ENCODE results near the gene CLEC18B.
"Not testable (repeated sequence)": the region's sequence is repeated elsewhere in the genome, so short reads cannot be mapped to it uniquely, and the experiment has no call there.

CLEC18B gene

DNA sequence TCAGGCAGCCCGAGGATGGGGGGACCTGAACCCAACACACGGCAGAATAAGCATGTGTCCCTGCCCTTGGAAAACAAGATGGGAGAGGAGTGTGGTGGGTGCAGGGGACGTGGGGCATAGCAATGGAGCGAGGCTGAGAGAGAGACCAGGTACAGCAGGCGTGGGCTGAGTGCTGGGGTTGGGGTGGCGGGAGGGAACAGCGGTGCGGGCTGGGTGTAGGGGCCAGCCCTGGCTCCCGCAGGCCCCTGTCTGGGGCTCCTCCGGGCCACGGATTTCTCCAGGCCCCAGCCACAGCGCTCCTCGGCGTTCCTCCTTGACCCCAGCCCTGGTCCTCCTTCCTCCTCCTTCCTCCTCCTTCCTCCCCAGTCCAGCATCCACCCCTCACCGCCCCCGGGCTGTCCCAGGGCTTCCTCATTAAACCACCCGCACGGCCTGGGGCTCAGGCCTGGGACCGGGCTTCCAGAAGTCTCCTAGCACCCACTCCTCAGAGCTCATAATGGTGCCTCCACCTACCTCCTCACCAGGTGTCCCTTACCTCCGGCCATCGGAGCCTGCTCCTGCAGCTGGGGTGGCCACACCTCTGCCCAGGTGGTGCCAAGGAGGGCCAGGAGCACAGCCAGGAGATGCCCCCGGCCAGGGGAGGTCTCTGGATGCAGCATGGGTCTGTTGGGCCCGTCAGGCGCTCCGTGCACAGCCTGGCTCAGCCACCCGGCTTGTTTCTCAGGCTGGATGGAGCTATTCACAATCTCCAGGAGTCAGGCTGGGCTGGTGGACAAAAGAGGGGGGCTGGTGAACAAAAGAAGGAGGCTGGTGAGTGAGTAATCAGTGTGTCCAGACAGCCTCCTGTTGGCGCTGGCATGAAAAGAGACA, at the start of gene CLEC18B:
CLEC18B (minus strand) TSS at position 867 of the 870 bp plus-strand sequence; CDS start at position 659, 208 bp downstream.
- DNase-seq = not testable (repeated sequence)

DNA sequence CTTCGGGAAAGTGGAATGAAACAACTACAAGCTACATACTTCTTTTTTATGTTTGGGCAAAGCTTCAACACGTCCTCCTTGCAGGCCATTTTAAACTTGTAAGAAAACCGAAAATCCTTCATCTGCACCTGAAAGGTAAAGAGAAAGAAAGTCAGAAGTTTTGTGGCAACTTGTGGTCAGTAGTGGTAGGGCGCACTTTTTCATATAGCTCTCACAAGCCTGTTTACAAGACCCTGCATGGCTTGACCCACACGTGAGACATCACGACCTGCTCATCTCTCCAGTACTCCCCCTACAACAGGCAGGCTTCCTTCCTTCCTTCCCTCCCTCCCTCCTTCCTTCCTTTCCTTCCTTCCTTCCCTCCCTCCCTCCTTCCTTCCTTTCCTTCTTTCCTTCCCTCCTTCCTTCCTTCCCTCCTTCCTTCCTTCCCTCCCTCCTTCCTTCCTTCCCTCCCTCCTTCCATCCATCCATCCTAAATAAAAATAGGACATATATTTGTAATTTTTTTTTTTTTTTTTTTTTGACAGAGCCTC, 48.7 kb upstream of the CLEC18B start:
- no peak for DNase-seq

DNA sequence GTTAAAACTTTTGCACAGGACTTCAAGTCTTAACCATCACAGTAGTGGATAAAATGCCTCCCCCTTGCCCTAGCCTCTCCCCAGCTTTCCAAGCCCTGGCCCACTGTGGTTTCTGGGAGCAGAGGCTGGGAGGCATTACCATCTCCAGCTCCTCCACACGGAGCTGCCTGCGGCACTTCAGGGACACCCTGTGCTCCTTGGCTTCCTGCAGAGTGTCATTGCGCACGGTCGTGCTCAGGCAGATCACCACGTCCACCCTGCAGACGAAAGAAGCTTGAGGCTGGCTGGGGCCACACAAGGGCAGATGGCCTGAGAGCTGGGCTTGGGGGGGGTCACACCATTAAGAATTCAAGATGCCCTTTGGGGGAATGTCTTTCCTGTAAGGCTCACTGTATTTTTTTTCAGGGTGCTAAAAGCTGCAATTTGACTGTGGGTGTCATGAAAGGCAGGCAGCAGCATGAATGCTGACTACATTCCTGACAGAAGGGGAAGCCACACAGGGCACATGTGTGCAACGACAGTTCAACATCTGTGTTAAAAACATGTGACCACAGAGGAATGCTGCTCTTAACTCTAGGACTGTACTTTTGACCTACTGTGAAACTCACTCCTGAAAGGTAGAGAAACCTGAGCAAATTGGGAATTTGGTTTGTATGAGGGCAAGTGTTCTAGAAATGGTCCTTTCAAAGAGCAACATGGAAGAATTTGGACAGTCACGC, 47.7 kb upstream of the CLEC18B start:
- DNase-seq = no peak

DNA sequence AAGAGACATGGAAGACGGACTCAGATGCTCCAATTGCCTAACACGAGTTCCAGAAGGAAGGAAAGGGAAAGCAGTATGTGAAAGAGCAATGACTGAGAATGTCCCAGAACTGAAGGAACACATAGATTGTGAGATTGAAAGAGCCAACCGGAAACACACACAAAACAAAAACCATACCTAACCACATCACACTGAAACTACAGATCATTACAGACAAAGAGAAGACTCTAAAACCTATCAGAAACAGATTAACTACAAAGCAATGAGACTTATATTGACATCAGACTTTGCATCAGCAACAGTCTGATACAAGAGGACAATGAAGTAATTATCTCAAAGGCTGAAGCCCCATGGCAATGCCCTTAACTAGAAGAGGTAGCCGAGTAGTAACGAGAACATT, 45.6 kb upstream of the CLEC18B start:
- no peak for DNase-seq

DNA sequence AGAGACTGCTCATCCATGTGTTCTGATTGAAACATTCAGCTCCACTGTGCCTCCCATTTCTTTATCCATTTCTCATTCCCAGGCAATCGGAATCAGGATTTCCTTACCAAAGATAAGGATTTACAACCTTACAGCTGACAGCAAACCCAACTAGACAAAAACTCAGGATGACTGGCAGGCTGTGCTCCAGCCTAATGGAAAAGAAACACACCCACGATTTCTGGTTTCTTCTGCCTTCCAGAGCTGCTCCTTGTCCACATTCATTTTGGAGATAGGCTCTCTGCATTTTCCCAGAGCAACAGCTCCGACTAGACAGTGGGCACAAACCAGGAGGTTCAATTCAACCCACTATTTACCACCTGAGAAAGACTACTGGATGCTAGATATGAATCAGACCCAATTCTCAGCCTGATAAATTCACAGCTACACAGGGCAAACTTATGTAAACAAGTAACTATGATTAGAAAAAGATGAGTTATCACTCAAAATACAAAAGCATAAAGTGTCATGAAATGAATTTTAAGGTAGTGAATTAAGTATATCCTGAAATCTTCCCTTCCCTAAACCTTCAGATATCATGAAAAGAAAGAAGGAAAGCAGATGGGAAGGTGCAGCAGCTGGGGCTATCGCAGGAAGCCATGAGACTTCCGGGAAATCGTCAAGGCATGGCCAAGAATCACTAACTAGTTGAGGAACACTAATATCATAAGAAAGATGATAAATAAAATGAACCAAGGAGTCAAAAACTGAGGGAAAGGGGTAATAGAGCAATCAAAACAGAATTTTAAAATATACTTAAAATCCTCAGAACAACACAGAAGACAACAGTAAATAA, 44.8 kb upstream of the CLEC18B start:
- no peak for DNase-seq

DNA sequence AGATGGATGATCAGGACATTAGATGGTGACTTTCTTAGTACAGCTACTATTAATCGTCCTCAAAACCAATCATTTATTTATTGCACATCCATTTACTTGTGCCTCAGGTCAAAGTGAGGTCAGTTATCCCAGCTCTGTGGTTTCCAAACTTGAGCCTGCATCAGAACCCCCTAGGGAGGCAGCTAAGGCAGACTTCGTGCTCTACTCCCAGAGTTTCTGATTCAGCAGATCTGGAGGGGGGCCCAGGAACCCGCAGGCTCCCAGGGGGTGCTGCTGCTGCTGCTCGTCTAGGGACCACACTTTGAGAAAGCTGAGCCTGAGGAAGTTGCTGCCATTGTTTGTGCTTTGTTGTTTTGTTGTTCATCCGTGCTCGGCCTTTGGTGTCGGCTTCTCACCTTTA, 44.0 kb upstream of the CLEC18B start:
- no peak for DNase-seq

DNA sequence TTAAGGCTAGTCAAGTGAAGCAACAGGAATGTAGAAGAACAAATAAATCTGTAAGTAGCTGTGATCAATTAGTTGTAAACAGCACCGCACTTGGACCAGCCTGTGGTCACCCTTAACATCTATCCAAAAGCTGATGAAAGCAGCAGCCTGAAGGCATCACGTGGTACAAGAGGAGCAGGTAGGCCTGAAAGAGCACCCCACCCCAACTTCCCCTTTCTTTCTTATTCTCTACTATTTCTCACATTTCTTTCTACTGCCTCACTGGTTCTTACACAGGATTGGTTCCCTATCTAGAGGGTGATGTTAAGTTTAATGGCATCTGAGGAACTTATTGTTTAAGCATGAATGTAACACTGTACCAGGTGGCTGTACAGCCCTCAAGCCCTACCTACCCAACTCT, 42.6 kb upstream of the CLEC18B start:
- DNase-seq = no peak

DNA sequence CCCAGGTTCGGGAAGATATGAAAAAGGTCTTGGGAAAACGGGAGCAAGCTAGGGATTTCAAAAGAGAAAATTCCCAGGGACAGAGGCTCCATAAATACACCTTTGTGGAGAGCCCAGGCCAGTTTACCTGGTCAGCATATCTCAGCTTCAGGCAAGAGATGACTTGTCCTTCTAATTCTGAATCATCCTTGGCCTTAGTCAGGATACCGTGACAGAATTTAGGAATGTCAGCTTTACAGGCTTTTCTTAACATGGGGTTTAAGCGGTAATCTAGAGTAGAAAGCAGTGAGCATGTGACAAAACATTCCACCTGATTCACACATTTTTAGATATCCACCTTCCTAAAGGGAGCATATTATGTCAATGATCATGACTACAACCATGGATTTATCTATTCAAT, 41.1 kb upstream of the CLEC18B start:
- no peak for DNase-seq

DNA sequence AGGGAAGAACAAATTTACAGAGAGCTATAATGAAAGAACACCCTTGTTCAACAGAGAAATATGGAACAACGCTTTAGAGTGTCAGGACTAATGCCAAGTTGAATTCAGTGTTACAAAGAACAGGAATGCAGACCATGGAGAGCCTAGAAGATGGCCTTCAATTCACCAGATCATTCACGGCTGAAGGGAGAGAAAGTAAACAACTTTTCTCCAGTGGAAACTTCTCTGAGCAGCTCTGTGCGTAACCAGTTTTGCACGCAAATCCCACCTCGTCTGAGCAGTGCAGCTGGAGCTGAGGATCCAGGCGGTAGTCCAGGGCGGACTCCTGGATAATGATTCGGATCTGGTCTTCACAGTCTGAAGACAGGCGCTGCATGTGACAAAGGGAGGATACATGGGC, 40.5 kb upstream of the CLEC18B start:
- no peak for DNase-seq

DNA sequence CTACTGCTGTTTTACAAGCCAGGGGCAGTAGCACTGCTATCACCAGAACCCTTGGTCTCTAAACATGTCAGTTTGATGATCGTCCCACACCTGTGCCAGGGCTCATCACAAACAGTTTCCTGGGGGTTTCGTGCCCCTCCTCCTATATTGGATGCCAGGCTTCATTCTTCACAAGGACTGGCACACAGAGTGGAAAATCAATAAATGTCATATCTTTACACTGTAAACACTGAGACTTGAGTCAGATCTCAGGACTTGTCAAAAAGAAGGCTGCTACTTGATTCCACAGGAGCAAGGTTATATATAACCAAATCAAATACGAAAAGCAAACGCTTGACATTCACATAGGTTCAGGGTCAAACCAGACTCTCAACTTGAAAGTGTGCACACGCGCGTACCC, 39.3 kb upstream of the CLEC18B start:
- no peak for DNase-seq

DNA sequence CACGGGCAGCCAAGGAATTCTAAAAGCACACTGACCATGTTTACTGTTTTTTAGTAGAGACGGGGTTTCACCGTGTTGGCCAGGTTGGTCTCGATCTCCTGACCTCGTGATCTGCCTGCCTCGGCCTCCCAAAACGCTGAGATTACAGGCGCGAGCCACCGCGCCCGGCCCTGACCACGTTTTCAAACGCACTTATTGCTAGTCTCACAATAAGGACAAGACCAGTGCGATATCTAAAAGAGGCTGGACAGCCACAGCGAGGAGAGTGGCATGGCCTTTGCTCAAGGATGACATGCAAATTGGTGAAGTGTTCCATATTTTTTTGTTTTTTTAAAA, 35.0 kb upstream of the CLEC18B start:
- DNase-seq = no peak

DNA sequence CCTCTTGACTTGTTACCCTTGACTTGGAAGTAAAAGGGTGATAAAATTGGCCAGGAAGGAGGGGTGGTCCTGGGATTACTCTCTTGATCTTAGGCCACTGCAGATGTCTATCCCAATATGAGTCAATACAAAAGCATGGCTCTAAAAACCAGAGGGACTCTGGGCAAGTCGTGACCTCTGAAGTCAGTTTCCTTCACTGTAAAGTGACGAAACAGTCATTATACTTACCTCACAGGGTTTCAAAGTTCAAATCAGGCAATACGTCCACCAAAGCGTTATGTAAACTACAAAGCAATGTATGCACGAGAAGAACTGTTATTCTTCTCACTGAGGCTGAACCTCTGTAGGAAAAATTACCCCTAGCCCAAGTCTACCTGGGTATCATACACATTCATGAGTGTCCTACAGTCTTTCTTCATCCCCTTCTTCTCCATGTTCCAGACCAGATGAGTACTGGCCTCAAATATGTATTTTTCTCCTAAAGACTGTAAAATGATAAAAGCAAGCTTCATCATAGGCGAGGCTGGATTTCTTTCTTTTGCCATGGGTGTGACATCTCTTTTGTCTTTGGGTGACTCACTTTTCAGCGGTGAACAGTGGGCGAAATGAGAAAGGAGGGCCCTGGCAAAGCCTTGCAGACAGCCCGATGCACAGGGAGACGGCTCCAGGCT, 34.5 kb upstream of the CLEC18B start:
- DNase-seq = no peak

DNA sequence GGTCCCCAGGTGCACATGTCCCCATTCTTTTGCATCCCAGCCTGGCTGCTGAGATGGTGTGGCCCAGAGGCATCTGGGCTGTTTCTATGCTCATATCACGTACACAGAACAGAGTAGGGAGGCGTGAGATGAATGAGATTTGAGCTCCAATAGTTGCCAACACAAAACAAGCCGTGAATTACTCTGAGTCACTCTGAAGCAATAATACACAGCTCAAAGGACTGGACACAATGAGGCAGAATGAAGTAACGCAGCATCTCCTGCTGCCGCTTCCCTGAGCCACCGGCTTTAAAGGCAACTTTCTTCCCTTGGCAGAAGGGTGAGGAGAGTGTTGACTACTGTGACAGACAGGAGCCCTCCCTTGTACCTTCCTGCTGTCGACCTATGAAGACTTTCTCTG, 33.9 kb upstream of the CLEC18B start:
- DNase-seq = no peak

DNA sequence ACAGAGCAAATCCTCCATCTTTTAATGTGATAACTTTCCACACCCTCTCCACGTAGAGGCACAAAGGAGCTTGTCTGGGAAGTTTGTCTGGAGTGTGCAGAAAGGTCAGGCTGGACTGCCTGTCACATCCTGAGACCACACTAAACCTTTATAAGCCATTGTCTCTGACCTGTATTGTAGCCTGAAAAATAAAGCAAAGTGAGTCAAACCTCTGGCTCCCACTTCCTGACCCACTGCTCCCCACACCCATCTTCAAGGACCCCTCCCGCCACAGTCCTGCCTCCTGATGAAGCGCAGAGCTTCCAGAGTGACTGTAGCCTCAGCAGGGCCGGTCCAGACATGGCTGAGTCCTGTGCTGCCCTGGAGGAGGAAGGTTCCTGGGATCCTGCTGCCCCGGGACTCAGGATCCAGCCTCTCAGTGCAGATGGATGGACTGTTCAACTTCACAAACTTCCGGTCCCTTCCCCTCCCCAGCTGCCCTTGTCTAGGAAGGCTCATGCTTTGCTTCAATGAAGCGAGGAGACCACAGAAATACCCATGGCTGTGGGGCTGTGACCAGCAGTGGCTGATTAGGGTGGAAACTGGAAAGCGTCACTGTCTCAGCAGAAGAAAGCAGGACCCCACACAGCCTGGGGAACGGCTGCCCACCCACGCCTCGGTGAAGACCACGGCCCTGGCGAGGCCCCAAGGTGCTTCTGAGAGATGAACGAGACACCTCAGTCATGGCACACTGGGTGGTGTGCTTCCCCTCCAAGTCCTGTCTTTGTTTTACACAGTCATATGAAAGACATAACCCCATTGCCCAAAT, 30.9 kb upstream of the CLEC18B start:
- DNase-seq = no peak

DNA sequence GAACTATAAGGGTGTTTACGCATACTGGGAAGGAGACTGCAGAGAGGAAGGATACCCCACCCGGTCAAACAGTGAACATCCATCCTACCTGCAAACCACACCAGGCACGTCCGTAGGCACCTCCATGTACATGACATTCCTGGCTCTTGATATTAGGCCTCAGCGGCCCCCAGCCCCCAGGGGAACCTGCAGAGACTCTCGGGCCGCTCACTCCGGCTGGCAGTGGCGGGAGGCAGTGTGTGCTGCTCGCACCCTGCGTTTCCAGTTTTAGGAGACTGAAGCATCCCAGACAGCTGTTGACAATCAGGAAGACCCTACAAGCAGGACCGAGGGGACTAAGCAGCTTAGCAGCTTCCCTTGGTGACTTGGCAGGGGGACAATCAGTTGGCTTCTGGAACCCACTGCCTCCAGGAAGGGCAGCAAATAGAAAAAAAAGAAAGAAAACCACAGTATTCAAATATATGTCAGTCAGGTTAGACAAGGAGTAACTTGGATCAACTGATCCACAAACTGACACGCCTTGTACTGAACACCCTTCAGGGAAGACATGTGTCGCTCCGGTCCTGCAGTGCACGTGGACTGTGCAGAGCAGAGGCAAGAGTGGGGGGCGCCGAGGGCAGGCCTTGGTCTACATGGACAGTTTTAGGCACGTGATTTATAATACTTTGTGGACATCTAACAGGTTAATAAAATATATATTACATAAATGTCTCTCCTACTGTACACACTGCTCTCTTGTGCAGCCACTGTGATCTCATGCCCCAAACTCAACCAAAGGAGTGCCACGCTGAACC, 29.9 kb upstream of the CLEC18B start:
- no peak for DNase-seq

DNA sequence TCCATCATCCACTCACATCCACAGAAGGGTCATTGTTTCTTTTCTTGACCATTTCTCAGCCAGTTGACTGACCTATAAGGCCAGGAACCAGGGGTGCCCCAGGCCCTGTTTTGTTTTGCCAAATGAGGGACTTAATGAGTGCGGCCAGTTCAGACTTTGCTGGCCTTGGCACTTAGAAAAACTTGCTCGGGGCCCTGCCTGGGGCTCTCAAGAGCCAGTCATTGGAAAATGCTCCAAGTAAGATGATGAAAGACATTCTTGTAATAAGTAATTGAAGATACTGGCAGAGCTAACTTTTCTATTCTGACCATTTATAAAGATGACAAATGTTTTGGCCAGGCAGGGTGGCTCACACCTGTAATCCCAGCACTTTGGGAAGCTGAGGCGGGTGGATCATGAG, 29.0 kb upstream of the CLEC18B start:
- no peak for DNase-seq

DNA sequence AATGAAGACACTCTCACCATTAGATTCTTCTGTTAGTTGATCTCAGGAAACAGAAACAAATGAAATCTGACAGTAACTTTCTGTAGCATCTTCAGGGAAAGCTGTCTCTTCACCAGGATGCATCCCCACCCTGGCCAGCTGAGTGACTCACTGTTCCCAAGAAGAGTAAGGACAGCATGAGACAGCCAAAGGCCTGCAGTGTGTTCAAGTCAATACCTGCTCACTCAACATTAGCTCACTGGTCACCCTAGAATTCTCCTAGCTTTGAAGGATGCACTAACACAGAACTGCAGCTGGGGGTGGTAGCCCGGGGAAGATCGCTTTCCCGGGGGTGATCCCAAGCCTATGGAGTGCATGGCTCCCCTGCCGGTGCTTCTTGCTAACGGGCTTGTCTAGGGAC, 28.2 kb upstream of the CLEC18B start:
- no peak for DNase-seq

DNA sequence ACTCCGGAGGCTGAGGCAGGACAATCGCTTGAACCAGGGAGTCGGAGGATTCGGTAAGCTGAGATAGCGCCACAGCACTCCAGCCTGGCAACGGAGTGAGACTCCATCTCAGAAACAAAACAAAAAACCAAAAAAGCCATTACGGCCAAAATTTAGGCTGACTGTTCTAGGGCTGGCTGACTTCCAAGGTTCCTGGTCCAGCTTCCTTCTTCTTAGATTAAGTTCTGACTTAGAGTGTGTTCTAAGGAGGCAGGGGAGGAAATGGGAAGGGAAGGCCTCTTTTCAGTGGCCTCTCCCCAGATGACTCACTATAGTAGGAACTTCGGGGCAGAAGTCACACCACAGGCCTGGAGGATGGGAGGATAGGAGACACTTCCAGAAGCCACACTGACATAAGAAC, 27.7 kb upstream of the CLEC18B start:
- no peak for DNase-seq

DNA sequence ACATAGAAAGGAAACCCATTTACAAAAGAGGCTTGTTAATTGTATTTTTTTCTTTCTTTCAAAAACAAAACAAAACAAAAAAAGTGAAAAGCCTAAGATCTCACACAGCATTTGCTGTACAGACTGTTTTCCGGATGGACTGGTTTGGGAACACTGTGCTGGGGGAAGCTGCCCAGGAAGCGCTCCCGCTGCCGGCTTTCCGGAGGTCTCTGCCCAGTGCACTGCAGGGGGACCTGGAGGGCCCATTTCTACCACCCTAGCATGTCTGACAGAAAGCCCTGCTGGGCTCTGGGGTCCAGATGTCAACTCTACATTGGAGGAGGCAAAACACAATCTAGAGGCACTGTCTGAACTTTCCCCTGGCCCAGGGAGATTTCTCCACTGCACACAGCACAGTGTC, 26.3 kb upstream of the CLEC18B start:
- DNase-seq = no peak

DNA sequence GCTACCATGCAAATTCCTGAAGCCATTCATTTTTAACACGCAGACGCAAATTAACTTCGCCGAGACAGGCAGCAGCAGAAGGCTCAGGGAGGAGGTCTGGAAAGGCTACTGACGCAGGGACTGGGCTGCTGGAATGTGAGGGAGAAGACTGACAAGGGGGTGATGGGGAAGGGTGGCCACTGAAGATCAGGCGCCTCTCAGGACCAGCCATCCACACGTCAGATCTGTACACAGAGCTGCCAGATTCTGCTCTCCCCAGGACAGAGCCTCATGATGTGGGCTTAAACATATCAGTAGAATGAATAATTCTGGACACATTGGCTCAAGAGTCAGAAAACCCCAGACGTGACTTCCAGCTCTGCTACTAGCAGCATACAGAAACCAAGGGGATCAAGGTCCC, 25.6 kb upstream of the CLEC18B start:
- no peak for DNase-seq

Measured in activated CD4-positive, alpha-beta T cell treated with anti-CD3 and anti-CD28 coated beads, Interleukin-2, amount 50 U/mL, for 1 hour (primary cell).